HG03520 (cell line): ENCODE results near the gene SAMD4A.

Source experiments
- ATAC-seq: cut with Tn5 transposase; IDR thresholded peaks from one replicate; pipeline ENCODE4 v1.9.1; 2021; ENCODE audit warnings: mild to moderate bottlenecking, moderate library complexity; ENCODE audit not compliant: unreplicated experiment

Gene SAMD4A

DNA sequence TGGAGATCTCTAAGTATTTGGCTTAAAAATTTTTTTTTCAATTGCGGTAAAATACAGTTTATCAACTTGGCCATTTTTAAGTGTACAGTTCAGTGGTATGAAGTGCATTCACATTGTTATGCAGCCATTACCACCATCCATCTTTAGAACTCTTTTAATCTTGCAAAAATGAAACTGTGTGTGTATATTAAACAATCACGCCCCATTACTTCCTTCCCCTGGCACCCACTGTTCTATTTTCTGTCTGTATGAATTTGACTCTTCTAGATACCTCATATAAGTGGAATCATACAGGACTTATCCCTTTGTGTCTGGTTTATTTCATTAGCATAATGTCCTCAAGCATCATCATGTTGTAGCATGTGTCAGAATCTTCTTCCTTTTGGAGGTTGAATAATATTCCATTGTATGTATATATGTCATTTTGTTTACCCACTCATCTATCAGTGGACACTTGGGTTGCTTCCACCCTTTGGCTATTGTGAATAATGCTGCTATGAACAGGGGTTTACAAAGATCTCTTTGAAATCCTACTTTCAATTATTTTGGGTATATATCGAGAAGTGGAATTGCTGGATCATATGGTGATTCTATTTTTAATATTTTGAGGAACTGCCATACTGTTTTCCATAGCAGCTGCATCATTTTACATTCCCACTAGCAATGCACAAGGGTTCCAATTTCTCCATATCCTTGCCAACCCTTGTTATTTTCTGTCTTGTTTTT lies 62.9 kb downstream of the SAMD4A start:
- ATAC-seq, result no peak

DNA sequence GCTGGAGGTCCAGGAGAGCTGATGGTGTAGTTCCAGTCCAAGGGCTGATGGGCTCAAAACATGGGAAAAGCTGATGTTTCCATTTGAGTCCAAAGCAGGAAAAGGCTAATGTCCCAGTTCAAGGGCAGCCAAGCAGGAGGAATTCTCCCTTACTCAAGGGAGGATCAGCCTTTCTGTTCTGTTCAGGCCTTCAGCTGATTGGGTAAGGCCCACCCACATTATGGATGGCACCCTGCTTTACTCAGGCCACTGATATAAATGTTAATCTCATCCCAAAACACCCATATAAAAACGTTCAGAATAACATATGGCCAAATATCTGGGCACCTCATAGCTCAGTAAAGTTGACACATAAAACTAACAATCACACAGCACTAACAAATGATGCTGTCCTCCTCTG lies 64.1 kb downstream of the SAMD4A start:
- ATAC-seq, result no peak

DNA sequence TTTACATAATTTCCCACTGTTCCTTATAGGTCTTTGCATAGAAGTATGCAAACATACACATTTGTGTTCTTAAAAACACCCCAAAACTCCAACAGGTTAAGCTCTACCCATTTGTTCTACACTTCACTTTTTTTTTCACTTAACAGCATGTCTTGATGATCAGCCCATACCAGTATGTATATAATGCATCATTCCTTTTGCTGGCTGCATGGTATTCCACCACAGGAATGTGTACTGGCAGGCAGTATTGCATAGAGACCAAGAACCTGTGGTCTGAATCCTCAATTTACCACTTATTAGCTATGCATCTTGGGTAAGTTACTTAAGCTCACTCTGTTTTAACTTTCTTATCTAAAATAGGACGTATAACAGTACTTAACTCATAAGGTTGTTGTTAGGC lies 65.5 kb downstream of the SAMD4A start:
- no peak for ATAC-seq

DNA sequence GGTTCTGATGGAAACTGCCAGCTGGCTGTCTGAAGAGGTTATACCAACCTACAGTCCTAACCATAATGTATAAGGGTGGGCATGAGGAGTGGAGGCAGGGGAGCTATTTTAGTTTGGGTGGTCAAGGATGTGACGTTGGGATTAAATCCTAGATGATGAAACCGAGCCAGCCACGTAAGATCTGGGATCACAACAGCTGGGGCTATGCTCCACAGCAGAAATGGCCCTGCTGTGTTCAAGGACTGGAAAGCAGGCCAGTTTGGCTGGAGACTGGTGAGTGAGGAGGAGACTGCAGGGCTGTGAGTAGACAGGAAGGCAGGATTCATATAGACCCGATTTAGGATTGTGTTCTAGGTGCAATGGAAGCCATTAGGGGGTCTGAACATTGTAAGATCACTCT lies 66.1 kb downstream of the SAMD4A start:
- no peak for ATAC-seq

DNA sequence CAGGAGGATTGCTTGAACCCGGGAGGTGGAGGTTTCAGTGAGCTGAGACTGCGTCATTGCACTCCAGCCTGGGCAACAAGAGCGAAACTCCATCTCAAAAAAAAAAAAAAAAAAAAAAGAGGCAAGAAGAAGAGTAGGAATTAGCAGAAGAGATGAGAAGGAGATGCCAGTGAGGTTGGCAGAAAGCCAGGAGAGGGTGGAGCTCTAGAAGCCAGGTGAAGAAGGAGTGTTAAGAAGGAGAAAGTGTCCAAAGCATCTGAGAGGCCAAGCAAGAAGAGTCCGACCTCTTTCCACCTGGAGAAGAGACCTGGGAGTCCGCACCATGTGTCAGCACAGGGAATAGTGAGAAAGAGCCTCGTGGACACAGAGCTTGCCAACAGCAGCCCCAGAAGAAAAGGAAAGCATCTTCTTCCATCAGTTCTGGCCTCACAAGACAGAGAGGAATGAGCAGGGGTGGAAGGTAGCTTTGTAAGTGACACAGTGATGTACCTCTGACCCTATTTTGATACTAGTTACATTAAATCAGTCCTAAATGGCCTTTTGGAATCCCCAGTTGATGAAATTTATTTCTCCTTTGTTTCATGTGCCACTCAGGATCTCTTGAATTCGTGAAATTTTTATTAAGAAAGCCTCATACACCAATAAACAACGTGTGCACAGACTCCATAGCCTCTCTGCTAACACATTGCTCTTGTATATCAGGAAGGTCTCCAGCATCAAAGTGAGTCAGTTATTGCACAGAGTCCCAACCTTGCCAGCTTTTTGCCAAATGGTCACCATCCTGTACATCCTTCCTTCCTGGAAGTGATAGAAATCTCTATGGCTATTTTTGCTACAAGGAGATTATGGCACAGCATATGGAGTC lies 70.6 kb downstream of the SAMD4A start:
- no peak for ATAC-seq

DNA sequence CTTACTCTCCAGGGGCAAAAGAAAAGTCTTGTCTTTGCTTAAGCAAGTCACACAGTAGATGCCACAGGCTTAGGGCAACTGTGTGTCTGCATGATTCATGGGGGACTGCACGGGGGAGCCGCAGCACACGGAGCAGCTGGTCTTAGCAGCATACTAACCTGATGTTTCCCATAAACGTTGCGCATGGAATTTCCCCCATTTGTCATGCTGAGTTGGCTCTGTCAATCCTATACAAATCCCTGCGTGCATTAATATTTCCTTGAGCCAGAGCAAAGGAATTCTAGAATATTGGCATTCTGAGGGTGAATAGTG lies 71.2 kb downstream of the SAMD4A start:
- no peak for ATAC-seq

DNA sequence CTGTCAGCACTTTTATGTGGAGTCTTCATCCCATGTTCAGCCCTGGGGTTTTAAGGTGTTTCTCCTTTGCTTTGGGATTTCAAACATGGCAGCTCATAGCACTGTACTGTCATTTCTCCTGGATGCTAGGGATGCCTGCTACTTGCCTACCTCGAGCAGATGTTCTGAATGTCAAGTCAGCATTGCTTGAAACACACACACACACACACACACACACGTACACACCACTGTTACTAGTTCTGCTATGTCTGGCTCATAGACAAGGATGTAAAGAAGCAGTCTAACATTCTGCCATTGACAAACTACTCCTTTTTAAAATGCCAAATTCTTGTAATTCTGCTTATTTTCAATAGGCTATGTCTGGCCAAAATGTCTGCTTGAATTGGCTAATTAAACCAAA lies 72.7 kb downstream of the SAMD4A start:
- ATAC-seq, result no peak

DNA sequence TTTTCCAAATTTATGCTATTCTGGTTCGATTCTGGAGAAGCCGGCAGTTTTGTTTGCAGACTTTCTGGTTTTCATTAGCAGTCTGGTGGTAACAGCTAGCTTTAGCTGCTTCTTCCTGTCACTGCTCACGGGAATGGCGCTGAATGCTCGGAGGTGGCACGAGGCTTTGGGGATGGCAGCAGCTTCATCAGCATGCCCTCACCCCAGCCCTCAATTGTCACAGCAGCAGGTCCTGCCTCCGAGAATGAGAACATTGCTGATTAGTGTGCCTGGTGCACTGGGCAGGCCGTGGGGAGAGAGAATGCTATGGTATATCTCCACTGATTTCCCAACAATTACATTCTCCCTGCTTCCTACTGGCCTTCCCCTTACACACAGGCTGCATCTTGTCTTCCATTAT lies 73.6 kb downstream of the SAMD4A start:
- no peak for ATAC-seq

DNA sequence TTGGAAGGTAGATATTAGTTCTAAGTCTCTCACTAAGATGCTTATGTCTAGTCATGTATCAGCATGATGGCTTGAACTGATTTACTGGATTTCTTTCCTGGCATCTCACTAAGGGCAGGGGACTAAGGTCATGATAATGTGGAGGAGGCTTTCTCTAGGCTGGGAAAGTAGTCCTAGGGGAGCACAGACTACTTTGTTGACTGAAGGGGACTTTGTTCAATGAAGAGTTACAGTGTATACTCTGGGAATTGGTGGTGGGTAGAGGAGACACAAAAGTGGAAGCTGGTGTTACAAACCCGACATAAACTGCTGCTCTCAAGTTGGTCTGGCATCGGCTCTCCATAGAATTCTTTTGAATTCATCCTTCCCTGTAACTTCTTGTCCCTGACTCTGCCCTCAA lies 75.2 kb downstream of the SAMD4A start:
- no peak for ATAC-seq

DNA sequence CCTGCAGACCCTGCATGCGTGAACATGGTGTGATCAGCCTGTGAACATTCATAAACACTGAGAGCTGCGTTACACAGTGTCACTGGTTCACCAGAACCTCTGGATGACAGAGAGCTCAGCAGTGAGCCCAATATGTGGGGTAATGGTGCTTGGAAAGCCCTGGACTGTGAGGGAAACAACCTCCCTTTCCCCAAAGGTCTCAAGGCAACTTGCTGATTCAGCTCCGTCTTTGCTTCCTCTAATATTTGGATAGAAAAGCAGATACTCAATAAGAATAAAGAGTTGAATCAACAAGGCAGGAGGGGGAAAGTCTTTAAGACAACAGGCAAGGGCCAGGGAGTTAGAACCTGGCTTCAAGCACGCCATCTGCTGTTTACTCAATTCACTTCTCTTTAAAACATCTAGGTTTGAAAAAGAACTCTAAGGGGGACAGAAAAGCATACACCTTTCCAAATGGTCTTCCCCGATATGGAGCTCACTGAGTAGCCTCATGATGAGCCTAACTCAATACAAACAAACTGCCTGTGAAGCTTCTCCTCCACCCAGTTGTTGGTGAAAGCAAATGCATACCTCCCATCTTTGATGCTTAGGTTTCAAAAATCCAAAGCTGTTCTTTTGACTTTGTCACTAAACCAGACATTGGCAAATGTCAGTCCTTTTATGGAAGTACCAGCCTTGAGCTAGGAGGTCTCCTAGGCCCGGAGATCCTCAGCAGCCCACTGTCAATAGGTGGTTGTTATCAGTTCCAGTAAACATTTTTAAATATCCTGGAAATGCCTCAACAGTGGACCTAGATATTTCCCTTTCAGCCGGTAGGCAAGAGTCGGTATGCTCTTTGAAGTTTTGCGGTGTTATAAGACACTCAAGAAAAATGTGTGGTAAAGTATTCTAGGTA lies 76.1 kb downstream of the SAMD4A start:
- ATAC-seq, result no peak

DNA sequence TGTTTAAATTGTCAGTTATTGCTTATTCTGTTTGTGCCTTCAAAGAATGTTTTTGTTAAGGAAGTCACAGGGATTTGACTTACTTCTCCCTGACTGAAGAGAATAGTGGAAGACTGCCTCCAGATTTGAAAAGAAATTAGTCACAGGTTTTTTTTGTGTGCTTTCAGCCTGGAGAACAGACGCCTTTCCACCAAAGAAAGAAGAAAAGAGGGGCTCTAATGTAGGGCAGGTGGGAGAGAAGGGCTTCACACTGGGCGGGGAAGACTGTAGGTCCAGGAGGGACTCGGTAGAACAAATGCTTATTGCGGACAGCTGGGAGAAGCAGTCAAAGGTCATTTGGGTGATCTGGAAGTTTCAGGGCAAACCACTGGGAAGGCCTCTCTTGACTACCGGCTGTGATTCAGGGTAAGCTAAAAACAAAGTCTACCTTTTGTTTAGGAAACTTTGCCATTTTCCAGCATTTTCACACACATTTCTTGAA lies 76.8 kb downstream of the SAMD4A start:
- ATAC-seq, result no peak

DNA sequence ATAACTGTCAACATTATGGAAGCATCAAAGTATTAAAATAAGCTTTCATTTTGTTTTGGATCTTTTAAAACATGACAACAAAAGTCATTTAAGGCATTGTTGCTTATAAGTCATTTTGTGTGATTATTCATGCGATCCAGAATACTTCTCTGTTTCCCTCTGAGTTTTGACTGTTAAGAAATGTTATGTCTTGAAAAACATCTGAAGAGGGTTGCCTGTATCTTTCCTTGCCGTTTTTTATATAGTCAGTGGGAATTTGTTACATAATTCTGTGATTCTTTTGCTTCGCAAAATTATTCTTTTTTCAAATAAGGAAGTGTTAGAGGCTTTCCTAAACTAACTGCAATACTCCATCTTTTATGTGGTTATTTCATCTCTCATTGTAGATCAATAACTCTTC lies 78.7 kb downstream of the SAMD4A start:
- ATAC-seq, result no peak

DNA sequence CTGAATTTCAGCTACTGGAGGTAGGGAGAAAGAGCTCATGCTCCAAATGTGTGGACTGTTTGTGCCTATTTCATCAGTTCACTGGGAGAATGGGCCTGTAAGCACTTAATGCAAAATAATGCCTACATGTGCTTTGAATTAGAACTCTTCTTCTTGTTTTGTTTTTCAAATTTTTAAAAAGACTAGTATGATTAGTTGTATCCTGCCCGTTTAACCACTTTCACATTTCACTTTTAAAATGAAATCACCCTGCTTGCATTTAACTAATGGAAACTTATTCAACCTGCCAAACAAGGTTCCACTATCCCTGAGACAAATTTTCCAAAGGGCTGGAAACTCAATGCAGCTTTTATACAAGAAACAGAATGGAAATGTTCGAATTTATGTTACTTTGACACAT lies 79.7 kb downstream of the SAMD4A start:
- no peak for ATAC-seq

DNA sequence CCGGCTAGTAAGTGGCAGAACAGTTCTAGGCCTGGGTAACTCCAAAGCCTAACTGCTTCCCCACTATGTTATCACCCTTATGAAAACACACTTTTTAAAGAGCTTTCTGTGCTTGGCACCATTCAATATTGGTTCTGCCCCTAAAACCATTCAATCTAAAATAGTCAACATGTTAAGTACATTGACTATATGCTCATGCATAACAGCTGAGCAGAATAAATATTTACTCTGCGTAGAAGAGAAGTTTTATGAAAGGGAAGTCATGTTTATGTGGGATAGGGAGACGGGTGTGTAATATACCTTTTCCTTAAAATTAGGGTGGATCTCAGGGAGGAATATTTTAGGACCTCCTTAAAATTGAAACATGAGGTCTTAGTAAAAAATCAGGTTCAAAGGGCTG lies 80.5 kb downstream of the SAMD4A start:
- ATAC-seq, result no peak

DNA sequence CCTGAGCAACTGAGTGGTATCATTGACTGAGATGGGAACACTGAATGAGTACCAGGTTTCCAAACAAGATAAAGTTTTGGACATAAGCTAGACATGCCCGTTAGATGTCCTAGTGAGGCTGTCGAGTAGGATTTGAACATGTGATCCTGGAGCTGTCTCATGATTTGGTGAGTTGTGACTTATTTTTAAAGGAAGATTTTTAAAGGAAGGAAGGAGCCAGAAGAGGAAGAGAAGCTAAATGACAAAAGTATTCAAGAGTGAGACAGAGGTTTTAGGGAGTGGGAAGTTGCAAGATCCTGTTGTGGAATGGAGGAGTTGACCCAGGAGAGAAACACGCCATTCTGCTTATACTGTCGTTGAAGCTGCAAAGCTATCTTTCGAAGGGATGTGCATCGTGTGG lies 82.1 kb downstream of the SAMD4A start:
- no peak for ATAC-seq

DNA sequence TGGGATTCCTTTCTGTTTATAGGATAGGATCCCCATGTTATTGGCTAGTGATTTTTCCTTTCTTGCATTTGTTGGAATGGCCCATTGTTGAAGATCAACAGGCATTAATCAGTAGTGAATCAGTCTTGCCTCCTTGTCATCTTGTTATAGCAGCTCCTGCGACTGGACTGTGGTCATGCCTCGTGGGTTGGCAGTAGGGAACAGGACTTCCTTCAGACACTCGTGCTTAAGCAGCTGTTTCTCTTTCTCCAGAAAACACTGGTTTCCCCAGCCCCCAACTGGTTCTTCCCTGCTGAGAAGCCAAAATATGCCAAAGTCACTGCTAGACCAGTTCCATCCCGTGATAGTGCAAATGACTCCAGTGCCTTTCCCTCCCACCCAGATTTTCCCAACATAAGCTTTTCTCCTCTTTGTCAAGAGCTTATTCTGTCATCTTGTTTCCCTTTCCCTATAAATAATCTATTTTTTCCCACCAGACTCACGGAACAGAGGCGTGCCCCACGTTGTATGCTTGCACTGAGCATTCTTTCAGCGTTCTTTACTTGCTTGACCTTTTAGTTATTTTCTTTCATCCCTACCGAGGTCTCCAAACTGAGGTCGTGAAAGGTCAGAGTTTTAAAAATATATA lies 83.5 kb downstream of the SAMD4A start:
- no peak for ATAC-seq

DNA sequence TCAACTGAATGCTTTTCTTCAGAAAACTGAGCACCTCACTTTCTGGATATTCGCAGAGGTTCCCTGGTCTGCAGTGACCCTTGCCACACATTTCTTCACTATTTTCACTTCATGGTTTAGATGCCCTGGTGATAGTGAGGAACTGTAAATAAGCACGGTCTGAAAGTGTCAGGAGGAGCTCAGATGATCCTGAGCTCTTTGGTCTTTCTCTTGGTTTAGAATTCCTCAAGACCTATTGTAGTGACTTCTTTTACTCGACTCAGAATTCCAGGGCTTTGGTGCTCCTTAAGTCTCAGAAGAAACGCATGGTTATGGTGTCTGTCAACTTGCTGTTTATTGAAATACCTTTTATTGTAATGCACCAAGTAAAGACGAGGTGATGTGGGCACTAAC lies 84.0 kb downstream of the SAMD4A start:
- no peak for ATAC-seq

DNA sequence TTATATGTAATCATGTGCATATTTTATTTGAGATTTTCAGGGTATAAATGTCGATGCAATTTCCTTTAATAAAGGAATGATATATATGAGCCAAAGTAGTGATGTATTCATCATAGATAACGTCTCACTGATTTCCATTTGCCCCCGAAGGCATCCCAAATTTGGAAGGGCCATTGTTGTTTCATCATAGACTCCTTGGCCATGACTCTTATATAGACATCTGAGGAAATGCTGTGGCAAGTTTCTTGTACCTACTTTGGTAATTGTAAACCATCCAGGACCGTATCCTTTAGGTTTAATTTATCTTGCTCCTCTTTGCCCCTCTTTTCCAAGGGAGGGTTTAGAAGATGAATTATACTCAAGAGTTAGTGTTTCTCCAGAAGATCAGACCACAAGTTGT lies 84.7 kb downstream of the SAMD4A start:
- no peak for ATAC-seq

DNA sequence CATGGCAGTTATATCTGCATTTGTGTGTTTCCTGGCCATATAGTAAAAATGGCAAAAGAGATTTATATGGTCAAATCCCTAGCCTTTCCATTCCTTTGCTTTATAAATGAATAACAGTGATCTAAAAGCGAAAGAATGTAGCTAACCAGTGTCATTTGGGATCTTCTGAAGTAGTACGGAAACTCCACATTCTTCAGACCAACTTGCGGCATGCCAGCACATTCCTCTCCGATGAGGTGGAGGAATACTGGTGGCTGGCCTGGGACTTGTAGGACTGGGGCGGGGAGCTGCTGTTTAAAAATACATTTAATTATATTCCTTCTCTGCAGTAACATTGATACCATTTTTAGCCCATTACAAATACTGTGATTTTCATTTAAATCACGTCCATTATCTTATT lies 85.3 kb downstream of the SAMD4A start:
- no peak for ATAC-seq

DNA sequence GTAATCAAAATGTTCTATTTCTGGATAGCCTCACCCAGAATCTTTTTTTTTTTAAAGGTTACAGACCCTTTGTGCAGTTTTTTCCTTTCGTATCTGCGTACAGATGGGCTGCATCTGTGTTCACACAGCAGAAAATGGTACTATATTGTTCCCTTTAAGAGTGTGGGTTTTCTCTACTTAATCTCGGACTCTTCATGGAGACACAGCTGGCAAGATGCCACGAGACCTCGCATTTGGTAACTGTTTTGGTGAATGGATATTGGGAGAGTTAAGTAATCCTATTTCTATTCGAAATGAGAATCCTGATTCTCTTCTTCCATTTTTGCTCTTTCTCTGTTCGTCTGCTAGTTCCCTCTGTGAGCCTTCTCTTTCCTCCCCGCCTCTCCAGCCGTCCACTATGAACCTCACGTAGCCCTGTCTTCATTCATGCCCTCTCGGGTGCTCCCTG lies 85.7 kb downstream of the SAMD4A start:
- no peak for ATAC-seq
